Measurements from ENCODE around the gene ZNF483. TPM values are rescaled to one million over a fixed set of nuclear protein-coding genes. Genes with fewer than 3 reads are reported as not detected.
"Not testable (repeated sequence)": the region's sequence is repeated elsewhere in the genome, so short reads cannot be mapped to it uniquely, and the experiment has no call there.

The ZNF483 gene
- total RNA-seq, 2 donors from 2014 or later: 20.9 to 21.0 TPM

GRCh38 chr9:111483858-111484571 is 41.0 kb upstream of the ZNF483 start, which contains the start of gene ECPAS:
Gene ECPAS, minus strand, starts transcription at chr9:111484383. Its CDS starts 11,465 bp downstream, at chr9:111472918.
- no peaks in the 10 kb centered on the region for H3K9me3 ChIP-seq (ENCODE audit: control insufficient read depth, low read length)
- Mint-ChIP-seq H3K4me3 (peak within 1 kb of the TSS; percentile 75), H3K27ac (peak within 1 kb of the TSS; percentile 28), H3K4me1 (peaks cover 18% of the 10 kb centered on the region), H3K36me3 (ENCODE audit: low read depth) (no peaks in the 10 kb centered on the region), H3K27me3 (ENCODE audit: insufficient read depth) (peaks cover 3% of the 10 kb centered on the region), H3K9me3 (no peaks in the 10 kb centered on the region)
- H3K4me1 ChIP-seq (ENCODE audit: control insufficient read depth, insufficient read depth, low read length): no peaks in the 10 kb centered on the region
- peak within 1 kb of the TSS; percentile 78 for H3K27ac ChIP-seq (ENCODE audit: low read depth, low read length)
- peak; percentile 88 for DNase-seq
- H3K36me3 ChIP-seq (ENCODE audit: control insufficient read depth, insufficient read depth, low read length): no peaks in the 10 kb centered on the region
- 0 to 1% methylated on average over 36 to 101 of the region's 101 CpGs for WGBS, 2 experiments (ENCODE audit: insufficient coverage in 1 of 2, insufficient read length in 1 of 2)
- no peaks in the 10 kb centered on the region for H3K27me3 ChIP-seq (ENCODE audit: control insufficient read depth, insufficient read depth, low read length, poor library complexity, severe bottlenecking)
- H3K9ac ChIP-seq (ENCODE audit: extremely low read depth, low read length, poor library complexity, severe bottlenecking): peak within 1 kb of the TSS; percentile 68
- H3K4me3 ChIP-seq (ENCODE audit: low read length): peak within 1 kb of the TSS; percentile 88
- peak; percentile 32 for TF ChIP-seq CTCF (conservative IDR thresholded peaks at IDR 0.05)

- H3K4me3 Mint-ChIP-seq: peak overlapping the region; percentile 75
- no peaks in the 10 kb centered on the region for H3K36me3 Mint-ChIP-seq (ENCODE audit: low read depth)
- H3K27me3 Mint-ChIP-seq (ENCODE audit: insufficient read depth): peaks cover 3% of the 10 kb centered on the region
- DNase-seq: no peak
- Histone ChIP-seq H3K27me3 (ENCODE audit: control insufficient read depth, insufficient read depth, low read length, poor library complexity, severe bottlenecking) (no peaks in the 10 kb centered on the region), H3K36me3 (ENCODE audit: control insufficient read depth, insufficient read depth, low read length) (no peaks in the 10 kb centered on the region), H3K27ac (ENCODE audit: low read depth, low read length) (peak overlapping the region; percentile 78), H3K9ac (ENCODE audit: extremely low read depth, low read length, poor library complexity, severe bottlenecking) (peak overlapping the region; percentile 68), H3K4me1 (ENCODE audit: control insufficient read depth, insufficient read depth, low read length) (no peaks in the 10 kb centered on the region), H3K4me3 (ENCODE audit: low read length) (peak overlapping the region; percentile 88), H3K9me3 (ENCODE audit: control insufficient read depth, low read length) (no peaks in the 10 kb centered on the region)
- peaks cover 18% of the 10 kb centered on the region for H3K4me1 Mint-ChIP-seq
- WGBS, 2 experiments (ENCODE audit: insufficient coverage in 1 of 2, insufficient read length in 1 of 2): 24% methylated on average over 4 of the region's 4 CpGs; no CpG with 5 or more reads in 1 of the 2 experiments
- TF ChIP-seq CTCF (conservative IDR thresholded peaks at IDR 0.05): no peak
- no peaks in the 10 kb centered on the region for H3K9me3 Mint-ChIP-seq
- H3K27ac Mint-ChIP-seq: peak overlapping the region; percentile 28
Measured at GRCh38 chr9:111484572-111484894, 40.4 kb upstream of the ZNF483 start.

- WGBS, 2 experiments (ENCODE audit: insufficient coverage in 1 of 2, insufficient read length in 1 of 2): 83 to 94% methylated on average over 1 to 2 of the region's 2 CpGs
- H3K4me3 Mint-ChIP-seq; H3K36me3 ChIP-seq (ENCODE audit: control insufficient read depth, insufficient read depth, low read length); H3K27me3 Mint-ChIP-seq (ENCODE audit: insufficient read depth); H3K9ac ChIP-seq (ENCODE audit: extremely low read depth, low read length, poor library complexity, severe bottlenecking); H3K9me3 ChIP-seq (ENCODE audit: control insufficient read depth, low read length); H3K4me1 Mint-ChIP-seq; H3K4me3 ChIP-seq (ENCODE audit: low read length); H3K36me3 Mint-ChIP-seq (ENCODE audit: low read depth); DNase-seq; H3K27ac ChIP-seq (ENCODE audit: low read depth, low read length); H3K9me3 Mint-ChIP-seq; H3K27me3 ChIP-seq (ENCODE audit: control insufficient read depth, insufficient read depth, low read length, poor library complexity, severe bottlenecking); H3K27ac Mint-ChIP-seq; H3K4me1 ChIP-seq (ENCODE audit: control insufficient read depth, insufficient read depth, low read length): not testable (repeated sequence)
Measured at GRCh38 chr9:111497196-111497595, 27.8 kb upstream of the ZNF483 start.
